Ovary (tissue), 3 donors: ENCODE data around the gene MAP2K5.

Experiments used
- CTCF ChIP-seq, 3 donors: fragments of 450-650 bp in 2 of 3; fragments of 200-600 bp in 1 of 3; IDR thresholded peaks; one replicate each; pipeline versions ENCODE4 v1.5.1 to v1.8.0; 2016 to 2022; ENCODE audit warnings: antibody characterized with exemption in 3 of 3, mild to moderate bottlenecking in 1 of 3
- EP300 ChIP-seq: sonication (generic); formaldehyde crosslinking; IDR thresholded peaks from one replicate; pipeline ENCODE4 v1.6.1; 2017; ENCODE audit warnings: antibody characterized with exemption
- POLR2A ChIP-seq: fragments of 450-650 bp; IDR thresholded peaks from one replicate; pipeline ENCODE4 v1.6.1; 2017; ENCODE audit warnings: antibody characterized with exemption, mild to moderate bottlenecking, moderate library complexity
- donor health status: DM: no; HTN: no; CAD: no.

GRCh38 chr15:67745073-67746006 lies 202.8 kb downstream of the MAP2K5 start:
- TF ChIP-seq POLR2A: no peak
- TF ChIP-seq CTCF (IDR thresholded peaks at IDR 0.05): no peak
- TF ChIP-seq EP300: no peak
